CD4-positive, alpha-beta T cell treated with Interleukin-1 beta for 1 hour (primary cell): Measurements from ENCODE around the gene CALCB.
A peak's percentile ranks its signal among the peaks of the same experiment; 100 is the strongest.

Experiments used
- DNase-seq, 2 donors: peaks; one replicate each; pipeline ENCODE4 v3.0.0-alpha.2; 2020 to 2022

Gene CALCB

DNA sequence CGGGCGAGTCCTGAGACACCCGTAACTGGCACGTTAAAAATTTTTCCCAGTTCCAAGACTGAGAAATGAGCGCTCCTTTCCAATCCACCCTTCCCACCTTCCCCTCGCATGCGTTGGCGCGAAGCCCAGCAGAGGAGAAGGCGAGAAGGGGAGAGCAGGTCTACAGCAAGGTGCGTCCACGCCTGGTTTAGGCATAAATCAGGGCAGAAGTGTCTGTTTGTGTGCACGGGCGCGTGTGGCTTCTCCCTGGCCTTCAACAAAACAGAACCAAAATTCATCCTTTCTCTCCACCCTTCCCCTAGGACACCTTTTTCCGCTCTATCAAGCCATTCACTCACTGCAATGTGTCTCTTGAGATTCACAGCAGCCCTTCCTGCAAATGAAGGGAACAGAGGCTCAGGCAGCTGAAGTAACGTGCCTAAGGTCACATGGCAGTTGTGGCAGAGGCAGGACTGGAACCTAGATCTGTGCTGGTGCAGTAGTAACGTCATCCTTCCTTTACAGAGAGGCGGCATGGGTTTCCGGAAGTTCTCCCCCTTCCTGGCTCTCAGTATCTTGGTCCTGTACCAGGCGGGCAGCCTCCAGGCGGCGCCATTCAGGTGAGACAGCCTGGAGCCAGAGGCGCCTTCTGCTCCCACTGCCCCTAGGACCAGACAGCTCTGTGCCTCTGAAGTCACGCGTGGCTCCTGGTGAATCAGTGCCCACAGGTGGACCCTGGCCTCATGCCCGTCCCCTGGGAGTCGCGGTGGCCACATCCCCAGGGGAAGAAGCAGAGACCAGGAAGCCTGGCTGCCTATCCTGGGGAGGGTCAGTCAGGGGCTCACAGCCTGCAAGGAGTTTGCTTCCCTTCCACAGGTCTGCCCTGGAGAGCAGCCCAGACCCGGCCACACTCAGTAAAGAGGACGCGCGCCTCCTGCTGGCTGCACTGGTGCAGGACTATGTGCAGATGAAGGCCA lies 1.1 kb downstream of the CALCB start:
- DNase-seq: peak; percentile 74 to 78

DNA sequence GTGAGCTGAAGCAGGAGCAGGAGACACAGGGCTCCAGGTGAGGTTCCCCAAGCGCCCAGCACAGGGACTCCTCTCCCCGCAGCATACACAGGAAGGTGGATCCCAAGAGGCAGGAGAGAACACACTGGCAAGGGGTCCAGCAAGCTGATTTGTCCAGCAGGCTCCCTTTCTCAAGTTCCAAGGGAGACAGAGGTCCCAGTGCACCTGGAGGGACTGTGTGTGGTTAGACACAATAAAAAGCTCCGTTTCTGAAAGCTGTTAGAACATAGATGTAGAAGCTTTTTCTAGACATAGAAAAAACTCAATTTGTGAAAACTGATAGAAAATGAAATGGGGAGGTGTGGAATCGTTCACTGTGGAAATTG lies 1.8 kb downstream of the CALCB start:
- DNase-seq: no peak

DNA sequence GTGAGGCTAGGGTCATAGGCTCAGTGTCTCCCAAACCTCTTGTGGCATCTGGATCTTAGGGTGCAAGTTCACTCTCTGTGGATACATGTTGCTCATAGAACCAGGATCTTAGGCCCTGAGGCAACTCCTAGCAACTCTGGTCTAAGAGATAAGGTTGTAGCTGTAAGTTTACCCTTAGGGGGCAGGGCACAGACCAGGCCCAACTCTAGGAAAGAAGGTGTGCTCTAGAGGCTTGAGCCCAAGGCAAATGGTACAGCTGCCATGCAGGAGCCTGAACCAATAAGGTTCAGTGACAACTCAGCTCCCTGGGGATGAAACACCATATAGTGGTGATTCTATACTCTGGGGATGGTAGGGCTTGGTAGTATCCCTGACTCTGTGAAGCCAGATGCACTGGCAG lies 17.8 kb downstream of the CALCB start:
- no peak for DNase-seq

DNA sequence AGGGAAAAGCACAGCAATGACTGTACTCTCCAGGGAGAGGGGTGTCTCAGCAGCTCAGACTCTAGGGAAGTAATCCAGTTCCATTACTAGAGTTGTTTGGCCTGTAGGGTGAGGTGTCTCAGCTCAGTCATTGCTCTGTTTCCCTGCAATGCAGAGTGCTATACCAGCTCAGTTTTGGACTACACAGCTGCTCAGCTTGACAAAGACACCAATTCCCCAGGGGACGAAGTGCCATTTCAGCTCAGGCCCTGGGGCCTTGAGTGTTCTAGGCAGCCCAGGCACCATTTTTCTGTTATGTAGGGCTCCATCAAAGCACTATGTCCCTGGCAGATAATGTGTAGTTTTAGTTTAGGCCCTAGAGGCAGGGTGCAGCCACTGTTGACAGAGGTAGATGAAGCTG lies 18.2 kb downstream of the CALCB start:
- DNase-seq: no peak

DNA sequence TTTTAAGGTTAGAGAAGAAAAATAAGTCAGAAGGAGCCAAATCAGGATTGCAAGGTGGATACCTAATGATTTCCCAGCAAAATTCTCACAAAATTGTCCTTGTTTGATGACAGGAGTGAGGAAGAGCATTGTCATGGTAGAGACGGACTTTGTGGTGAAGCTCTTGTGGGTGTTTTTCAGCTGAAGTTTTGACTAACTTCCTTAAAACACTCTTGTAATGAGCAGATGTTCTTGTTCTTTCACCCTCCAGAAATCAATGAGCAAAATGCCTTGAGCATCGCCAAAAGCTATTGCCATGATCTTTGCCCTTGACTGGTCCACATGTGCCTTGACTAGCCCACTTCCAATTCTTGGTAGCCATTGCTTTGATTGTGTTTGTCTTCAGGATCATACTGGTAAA lies 20.0 kb downstream of the CALCB start:
- DNase-seq: no peak

DNA sequence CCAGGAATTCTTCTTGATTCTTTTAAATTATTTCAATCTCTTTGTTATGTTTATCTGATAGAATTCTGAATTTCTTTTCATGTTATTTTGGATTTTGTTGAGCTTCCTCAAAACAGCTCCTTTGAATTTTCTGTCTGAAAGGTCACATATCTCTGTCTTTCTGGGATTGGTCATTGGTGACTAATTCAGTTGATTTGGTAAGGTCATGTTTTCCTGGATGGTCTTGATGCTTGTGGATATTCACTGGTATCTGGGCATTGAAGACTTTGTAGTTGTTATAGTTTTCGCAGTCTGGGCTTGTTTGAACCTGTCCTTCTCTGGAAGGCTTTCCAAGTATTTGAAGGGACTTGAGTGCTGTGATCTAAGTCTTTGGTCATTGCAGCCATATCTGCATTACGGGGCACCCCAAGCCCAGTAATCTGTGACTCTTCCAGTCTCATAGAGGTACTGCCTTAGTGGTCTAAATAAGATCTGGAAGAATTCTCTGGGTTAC lies 22.4 kb downstream of the CALCB start:
- DNase-seq: no peak

DNA sequence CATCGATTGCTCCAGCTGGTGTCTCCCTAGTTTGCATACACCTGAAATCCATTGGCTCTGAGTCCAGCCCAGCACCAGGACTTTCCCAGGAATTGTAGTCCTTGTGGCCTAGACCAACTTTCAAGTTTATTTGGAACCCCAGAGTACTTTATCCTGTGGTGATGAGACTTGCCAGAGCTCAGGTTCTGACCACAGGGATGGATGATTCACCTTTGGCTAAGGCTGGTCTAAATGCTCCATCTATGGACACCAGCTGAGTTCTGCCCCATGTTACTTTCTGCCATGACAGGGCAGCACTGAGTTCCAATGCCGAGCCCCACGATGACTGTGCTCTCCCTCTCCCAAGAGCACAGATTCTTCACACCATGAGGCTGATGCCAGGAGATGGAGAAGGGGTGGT lies 24.0 kb downstream of the CALCB start:
- no peak for DNase-seq

DNA sequence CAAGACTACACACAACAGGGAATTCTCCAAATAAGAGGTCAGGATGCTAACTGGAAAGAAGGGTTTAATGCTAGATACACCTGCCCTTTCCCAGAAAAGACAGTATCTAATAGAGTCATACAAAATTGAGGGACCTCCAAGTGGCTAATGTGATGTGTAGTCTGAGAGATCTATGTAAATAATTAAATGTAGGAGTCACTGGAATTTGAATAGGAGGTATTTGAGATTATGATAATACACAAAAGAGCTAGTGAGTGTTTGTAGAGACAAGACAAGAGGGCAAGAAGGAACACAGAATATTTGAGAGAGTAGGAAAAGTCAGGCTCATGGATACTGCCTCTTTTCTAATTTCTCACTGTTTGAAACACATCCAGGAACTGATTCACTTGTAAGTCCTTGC lies 25.9 kb downstream of the CALCB start:
- no peak for DNase-seq

DNA sequence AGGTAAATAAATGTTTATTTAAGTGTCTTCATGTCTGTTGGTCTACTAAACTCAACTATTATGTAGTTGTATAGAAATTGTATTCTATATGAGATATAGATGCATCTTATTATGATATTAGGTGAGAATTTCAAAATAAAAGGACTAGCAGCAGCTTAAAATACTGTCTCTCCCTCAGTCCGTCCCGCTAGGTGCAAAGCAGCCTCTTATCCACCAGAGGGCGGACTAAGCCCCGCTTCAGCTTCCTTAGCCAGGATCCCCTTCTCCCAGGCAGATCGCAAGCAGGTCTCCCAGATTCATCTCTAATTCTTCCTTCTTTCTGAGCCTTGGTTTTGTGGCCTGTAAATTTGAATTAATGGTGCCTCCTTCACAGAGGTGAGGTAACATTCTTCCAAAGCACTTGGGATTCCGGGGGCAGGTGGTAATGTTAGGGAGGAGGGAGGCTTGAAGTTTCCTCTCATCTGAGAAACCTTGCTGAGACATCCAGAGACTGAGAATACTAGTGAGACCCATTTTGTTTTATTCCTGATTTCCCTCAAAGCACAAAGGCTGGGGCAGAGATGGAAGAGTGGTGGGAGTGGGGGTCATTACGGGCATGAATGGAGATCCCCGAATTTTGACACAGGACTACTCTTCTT lies 27.8 kb downstream of the CALCB start:
- DNase-seq: peak; percentile 37 to 43

DNA sequence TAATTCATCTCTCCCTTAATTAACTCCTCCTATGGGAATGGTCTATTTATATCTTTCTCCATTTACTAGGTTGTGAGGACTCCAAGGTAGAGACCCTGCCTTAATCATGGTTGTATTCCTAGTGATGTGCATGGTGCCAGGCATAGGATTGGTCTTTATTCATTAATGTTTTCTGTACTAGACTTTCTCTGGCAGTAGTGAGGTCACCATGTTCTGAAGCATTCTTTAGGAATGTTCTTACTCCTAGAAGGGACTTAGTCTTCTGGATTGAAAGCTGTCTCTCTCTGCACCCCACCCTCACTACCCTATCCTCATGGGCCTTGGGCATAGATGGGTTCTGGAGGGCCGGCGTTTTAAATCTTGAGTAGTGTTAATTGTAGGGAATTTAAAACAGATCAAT lies 30.8 kb downstream of the CALCB start:
- DNase-seq: no peak

DNA sequence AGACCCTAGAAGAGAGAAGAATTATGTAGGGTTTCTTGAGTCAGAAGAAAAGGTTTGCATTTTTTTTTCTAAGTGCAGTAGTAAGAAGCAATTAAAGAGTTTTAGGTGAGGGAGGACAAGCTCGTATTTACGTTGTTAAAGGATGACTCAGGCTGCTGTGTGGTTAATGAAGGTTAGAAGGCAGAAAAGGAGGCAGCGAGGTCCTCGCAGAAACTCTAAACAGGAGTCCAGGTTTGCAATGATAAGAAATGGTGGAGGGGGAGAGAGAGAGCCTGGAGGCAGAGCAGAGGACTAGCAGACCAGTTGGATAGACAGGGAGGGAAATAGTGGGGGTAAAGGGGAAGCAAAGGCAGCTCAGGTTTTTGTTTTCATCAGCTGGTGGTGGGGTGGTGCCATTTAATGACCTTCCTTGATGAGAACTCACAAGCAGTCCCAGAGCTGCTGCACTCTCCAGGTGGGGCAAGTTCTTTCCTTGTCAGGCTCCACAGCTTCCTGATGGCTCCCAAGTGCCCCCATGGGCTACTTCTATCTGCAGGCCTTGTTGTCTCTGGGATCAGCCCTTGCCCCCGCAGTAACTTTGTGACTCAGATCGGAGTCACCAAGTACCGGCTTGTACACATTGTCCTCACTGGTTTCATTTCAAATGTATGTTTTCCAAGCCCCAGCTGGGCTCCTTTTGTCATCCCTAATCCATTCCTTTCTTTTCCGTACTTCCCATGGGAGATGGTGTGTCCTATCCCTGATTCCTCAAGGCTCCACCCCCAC lies 33.0 kb downstream of the CALCB start:
- DNase-seq: no peak

DNA sequence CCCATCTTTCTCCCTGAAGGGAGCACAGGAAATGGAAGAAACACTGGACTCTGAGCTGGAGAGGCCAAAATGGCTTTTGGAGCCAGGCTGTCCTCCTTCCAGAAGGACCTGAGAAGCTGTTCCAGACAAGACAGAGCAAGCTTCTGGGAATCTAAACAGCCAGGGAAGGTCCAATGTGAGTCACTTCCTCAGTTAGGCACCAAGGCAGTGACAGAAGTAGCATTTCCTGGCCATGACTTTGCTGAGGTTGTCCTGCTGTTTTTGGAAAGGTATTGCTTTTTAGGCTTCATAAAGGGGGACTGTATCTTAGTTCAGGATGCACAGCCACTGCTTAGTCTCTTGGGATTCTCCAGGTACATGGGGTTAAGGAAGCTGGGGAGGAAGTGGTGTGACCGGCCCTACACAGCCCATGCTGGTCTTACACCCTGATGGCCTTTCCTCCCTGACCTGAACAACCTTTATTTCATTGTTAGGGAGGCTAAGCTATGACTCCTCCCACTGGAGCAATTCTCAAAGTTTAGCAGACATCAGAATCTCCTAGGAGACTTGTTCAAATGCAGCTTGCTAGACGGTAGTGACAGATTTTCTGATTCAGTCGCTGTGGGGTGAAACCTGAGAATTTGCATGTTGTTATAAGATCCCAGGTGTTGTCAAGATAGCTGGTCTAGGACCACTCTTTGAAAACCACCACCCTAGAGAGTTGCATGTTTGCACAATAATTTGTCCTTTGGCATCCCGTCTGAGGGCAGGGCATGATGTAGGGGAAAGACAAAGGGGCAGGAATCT lies 34.5 kb downstream of the CALCB start:
- DNase-seq: no peak

DNA sequence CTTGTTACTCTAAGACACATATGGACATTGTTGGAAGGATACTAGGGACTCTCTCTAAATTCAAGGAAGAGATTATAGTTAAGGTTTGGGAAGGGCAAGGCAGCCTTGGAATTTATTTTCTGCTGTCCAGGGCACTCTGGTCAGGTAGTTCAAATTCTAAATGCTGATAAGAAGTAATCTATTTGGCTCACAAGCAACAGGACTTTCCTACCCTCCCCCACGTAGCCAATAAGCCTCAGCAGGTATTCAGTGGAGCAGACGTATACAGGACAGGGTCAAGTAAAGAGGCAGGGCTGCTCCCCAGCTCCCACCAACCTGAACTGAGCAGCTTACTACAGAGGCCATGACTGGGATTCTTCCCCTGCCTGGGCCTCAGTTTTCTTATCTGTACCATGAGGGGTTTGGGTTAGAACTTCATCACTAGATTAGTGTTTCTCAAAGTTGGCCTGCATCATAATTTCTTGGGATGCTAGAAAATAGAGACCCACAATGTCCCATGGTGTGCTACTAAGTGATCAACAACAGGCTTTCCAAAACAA lies 35.3 kb downstream of the CALCB start:
- DNase-seq: no peak

DNA sequence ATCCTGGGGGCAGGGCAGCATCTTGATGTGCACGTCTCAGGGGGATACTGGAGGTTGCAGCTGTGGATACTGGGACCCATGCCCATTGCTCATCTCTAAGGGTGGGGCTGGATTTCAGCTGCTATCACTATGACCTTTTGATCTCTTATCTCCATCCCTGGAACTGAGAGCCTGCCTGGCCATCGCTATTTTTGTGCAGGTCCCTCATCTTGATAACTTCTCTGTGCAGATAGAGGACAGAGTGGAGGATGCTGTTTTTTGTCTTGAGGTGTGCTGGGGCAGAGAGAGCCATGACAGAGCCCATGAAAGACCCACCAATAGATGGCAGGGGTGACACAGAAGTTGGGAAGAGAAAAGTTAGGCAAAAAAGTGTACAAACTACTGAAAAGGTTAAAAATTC lies 36.2 kb downstream of the CALCB start:
- no peak for DNase-seq

DNA sequence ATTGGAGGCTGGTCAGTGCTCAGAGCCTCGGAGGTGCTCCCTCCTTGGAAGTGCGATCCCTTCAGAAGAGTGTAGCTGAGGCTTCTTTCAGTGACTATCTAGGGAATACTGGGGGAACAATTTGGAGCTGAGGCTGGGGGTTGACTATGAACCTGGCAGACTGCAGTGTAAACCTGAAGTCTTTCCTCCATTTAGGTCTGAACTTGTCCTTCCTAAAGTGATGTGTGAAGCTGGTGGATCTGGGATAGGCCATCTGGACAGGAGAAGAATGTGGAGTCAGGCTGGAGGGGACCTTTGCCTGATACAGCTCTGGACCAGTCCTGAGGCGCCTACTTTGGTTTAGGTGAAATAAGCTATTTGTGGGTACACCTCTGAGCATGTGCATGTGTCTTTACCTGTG lies 37.8 kb downstream of the CALCB start:
- DNase-seq: no peak

DNA sequence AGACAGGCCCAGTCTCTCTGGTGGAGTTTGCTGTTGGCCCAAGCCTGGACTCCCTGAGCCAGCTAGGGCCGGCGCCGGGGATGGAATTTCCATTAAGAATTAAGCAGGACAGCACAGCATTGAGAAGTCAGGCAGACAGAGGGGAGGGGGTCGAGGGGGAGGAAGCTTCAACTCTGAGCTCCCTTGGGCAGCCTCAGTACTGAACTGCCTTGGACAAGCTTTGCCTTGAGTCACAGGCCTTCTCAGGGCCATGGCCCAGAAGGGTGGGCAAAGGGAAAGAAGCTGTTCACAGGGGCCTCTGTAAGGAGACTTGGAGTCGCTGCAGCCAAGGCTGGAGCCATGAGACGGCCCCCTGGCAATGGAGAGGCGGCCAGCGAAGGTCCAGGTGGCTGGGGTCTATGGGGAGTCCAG lies 38.7 kb downstream of the CALCB start:
- no peak for DNase-seq

DNA sequence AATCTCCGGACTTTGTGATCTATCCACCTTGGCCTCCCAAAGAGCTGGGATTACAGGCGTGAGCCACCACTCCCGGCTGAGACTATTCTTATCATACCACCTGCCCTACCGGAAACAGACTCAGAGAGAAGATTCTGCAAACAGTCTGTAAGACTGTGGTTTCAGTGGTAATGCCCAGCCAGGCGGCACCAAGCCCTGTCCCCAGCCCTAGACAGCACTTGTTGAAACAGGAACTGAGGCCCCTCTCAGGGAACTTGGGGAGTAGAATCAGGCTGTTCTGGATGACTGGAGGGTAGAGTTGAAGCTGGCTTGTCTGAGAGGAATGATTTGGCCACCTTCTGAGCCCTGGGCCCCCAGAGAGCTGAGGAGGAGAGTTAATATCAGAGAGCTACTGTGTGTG lies 40.0 kb downstream of the CALCB start:
- peak in 1 of 2 donors; percentile 63 for DNase-seq

DNA sequence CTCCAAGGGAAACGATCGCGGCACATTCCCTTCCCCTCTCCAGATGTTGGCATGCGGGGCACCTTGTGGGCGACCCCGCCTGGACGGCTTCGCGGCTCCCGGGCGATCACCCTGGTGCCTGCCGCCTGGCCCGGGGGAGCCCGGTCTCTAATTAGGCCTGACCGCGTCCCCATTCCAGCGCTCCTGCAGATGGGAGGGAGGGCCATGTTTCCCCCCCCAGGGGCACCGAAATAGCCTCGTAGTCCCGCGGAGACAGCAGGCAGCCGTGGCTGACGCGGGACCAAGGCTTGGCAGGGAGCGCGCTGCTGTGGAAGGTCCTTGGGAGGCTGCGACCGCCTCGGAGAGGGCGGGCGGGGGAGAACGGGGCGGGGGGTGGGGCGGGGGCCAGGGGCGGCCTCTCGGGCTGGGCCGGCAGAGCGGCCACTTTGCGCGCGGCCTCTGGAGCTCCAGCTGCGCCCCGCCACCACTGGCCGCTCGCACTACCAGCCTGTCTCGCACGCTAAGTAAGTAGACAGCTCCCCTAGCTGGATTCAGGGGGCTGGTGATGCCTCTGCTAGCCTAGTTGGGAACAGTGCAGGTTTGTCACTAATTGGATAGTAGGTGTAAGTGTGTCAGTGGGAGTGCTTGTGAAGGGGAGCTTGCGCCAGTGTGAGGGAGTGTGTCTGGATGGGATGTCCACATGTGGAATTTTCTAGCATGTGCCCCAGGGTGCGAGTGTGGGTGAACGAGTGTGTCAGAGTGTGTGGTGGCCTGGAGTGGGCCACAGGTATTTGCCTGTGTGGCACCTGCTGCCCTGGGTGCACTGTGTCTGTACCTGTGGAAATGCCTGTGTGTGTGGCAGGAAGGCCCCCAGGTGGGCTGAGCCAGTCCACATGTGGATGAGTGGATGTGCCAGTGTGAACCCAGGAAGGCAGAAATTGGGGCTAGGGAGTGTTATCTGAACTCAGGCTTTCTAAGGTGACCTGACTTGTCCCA lies 41.4 kb downstream of the CALCB start, which contains the start of gene INSC:
Gene INSC (plus strand): TSS at position 423 of the 975 bp plus-strand sequence. CDS start 34,252 bp downstream, outside the sequence.
- no peak for DNase-seq

DNA sequence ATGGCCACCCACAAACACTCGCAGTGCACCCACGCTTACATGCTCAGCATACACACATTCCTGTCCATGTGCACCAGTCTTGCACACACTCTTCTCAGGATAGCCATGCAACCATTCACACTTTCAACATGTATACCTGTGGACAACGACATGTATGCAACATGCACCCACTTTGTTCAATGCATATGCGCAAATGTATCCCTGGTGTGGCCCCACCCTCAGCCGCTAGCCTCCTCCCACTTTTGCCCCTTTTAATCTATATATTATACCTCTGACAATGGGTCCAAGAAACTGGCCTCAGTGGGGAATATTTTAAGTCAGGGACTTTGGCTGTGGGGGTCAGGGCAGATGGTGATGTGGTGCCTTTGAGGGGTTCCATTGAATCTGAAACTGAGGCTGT lies 42.3 kb downstream of the CALCB start:
- DNase-seq: no peak

DNA sequence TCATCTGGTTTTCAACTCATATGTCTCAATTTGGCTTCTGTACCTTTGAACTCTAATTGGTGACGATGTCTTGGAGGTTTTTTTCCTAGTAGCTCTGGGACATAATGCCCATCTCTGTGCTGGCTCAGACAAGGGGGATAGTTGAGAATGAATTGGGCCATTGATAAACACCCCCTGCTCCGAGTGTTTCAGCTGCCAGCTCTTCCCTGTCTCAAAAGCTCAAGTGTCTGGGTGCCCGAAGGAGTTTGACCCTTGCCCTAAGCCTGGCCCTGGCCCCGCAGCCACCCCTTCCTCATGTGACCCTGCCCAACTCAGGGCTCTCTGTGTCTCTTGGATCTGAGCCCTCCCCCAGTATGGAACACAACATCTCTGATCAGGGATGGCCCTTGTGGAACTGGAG lies 44.4 kb downstream of the CALCB start:
- no peak for DNase-seq

DNA sequence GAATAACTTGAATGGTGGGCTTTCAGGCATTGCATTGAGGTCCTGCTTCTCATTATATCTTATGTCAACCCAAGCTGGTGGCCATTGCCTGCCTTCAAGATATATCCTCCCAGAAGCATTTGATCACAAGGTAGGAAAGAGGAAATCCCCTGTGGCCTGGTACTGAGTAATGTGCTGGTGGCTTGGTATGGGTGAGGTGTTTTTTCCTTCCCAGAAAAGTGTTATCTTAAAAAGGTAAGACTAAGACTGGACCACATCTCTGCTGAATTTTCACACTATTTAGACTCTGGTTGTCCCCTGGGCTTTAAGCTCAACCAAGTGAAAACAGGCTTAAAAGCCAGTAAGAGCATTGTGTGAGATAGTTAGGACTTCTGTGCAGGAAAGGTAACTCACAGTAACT lies 45.0 kb downstream of the CALCB start:
- no peak for DNase-seq
